Nephron (organoid): Measurements from ENCODE around the gene VAV2.

Experiments used
- H3K27ac Mint-ChIP-seq, 3 experiments: 2 replicates each; pipeline ENCODE4 v1.8.0; 2020; ENCODE audit warnings: mixed read lengths in 3 of 3, mild to moderate bottlenecking in 2 of 3, moderate library complexity in 1 of 3
- H3K27me3 Mint-ChIP-seq: 2 replicates; pipeline ENCODE4 v1.8.0; 2021; ENCODE audit warnings: low read depth, mild to moderate bottlenecking, moderate library complexity, mixed read lengths
- H3K36me3 Mint-ChIP-seq: 2 replicates; pipeline ENCODE4 v1.8.0; 2020; ENCODE audit warnings: low read depth, mixed read lengths
- H3K4me1 Mint-ChIP-seq: 2 replicates; pipeline ENCODE4 v1.8.0; 2020; ENCODE audit warnings: mixed read lengths
- H3K4me3 Mint-ChIP-seq, 3 experiments: 2 replicates each; pipeline ENCODE4 v1.8.0; 2020; ENCODE audit warnings: mild to moderate bottlenecking in 3 of 3, mixed read lengths in 3 of 3, moderate library complexity in 2 of 3
- H3K9me3 Mint-ChIP-seq: 2 replicates; pipeline ENCODE4 v1.8.0; 2020; ENCODE audit warnings: mixed read lengths
- CTCF ChIP-seq, 3 experiments: fragments of 200-600 bp; sonication (generic); IDR thresholded peaks; one replicate each; pipeline ENCODE4 v1.5.0; 2021; ENCODE audit warnings: antibody characterized with exemption in 3 of 3; ENCODE audit not compliant: unreplicated experiment in 3 of 3

VAV2 gene

GRCh38 chr9:133844881-133845410 lies 147.2 kb downstream of the VAV2 start:
- peak overlapping the region; percentile 29 to 61 (median 54) for H3K27ac Mint-ChIP-seq
- no peaks in the 10 kb centered on the region for H3K36me3 Mint-ChIP-seq
- H3K4me3 Mint-ChIP-seq: no peak overlapping the region
- no peaks in the 10 kb centered on the region for H3K9me3 Mint-ChIP-seq
- no peaks in the 10 kb centered on the region for H3K27me3 Mint-ChIP-seq
- TF ChIP-seq CTCF (IDR thresholded peaks at IDR 0.05; ENCODE audit: unreplicated experiment in 3 of 3): no peak
- H3K4me1 Mint-ChIP-seq: peaks cover 64% of the 10 kb centered on the region

GRCh38 chr9:133844398-133844784 lies 147.7 kb downstream of the VAV2 start:
- peaks cover 66% of the 10 kb centered on the region for H3K4me1 Mint-ChIP-seq
- H3K36me3 Mint-ChIP-seq: no peaks in the 10 kb centered on the region
- no peak for TF ChIP-seq CTCF (IDR thresholded peaks at IDR 0.05; ENCODE audit: unreplicated experiment in 3 of 3)
- no peak overlapping the region for H3K4me3 Mint-ChIP-seq
- no peaks in the 10 kb centered on the region for H3K9me3 Mint-ChIP-seq
- H3K27ac Mint-ChIP-seq: peak overlapping the region; percentile 54 to 68 (median 61)
- no peaks in the 10 kb centered on the region for H3K27me3 Mint-ChIP-seq

GRCh38 chr9:133843751-133844397 lies 148.2 kb downstream of the VAV2 start:
- Mint-ChIP-seq H3K4me1 (peaks cover 68% of the 10 kb centered on the region), H3K27ac (peak overlapping the region; percentile 54 to 78 (median 68))
- no peak for TF ChIP-seq CTCF (IDR thresholded peaks at IDR 0.05; ENCODE audit: unreplicated experiment in 3 of 3)

GRCh38 chr9:133843250-133843649 lies 148.9 kb downstream of the VAV2 start:
- peaks cover 5% of the 10 kb centered on the region for H3K27me3 Mint-ChIP-seq
- TF ChIP-seq CTCF (IDR thresholded peaks at IDR 0.05; ENCODE audit: unreplicated experiment in 3 of 3): no peak
- peak overlapping the region; percentile 68 to 78 (median 69) for H3K27ac Mint-ChIP-seq
- no peaks in the 10 kb centered on the region for H3K36me3 Mint-ChIP-seq
- peak overlapping the region in 1 of 3 experiments; percentile 25 for H3K4me3 Mint-ChIP-seq
- H3K9me3 Mint-ChIP-seq: no peaks in the 10 kb centered on the region
- peaks cover 62% of the 10 kb centered on the region for H3K4me1 Mint-ChIP-seq

More at GRCh38 chr9:133843751-133844397, 148.2 kb downstream of the VAV2 start:
- no peaks in the 10 kb centered on the region for H3K36me3 Mint-ChIP-seq
- peaks cover 4% of the 10 kb centered on the region for H3K27me3 Mint-ChIP-seq
- no peaks in the 10 kb centered on the region for H3K9me3 Mint-ChIP-seq
- peak overlapping the region in 1 of 3 experiments; percentile 25 for H3K4me3 Mint-ChIP-seq

- peak overlapping the region in 2 of 3 experiments; percentile 21 to 69 for H3K27ac Mint-ChIP-seq
- H3K4me1 Mint-ChIP-seq: peaks cover 62% of the 10 kb centered on the region
- no peak for TF ChIP-seq CTCF (IDR thresholded peaks at IDR 0.05; ENCODE audit: unreplicated experiment in 3 of 3)
- H3K36me3 Mint-ChIP-seq: no peaks in the 10 kb centered on the region
- H3K27me3 Mint-ChIP-seq: peaks cover 5% of the 10 kb centered on the region
- no peaks in the 10 kb centered on the region for H3K9me3 Mint-ChIP-seq
- H3K4me3 Mint-ChIP-seq: peak overlapping the region in 1 of 3 experiments; percentile 10
These were observed 149.3 kb downstream of the VAV2 start for GRCh38 chr9:133842721-133843227.
